Astrocyte (in vitro differentiated cells and primary cell): Measurements from ENCODE around the gene HSPA9. TPM values are rescaled to one million over a fixed set of nuclear protein-coding genes. Genes with fewer than 3 reads are reported as not detected.

Experiments used
- DNase-seq: peaks from one replicate; pipeline ENCODE4 v3.0.0-alpha.2; 2010; ENCODE audit warnings: low read depth
- FAIRE-seq: peaks from 2 replicates; lab custom pipeline; 2011; peaks lifted over from hg19 to GRCh38; lab: Jason Lieb, UNC
- H2AFZ ChIP-seq: 2 replicates; pipeline ENCODE4 v1.6.0; 2012; ENCODE audit warnings: low read depth, low read length, inconsistent platforms
- H3K27ac ChIP-seq: 2 replicates; pipeline ENCODE4 v1.5.1; 2011; ENCODE audit warnings: low read depth, low read length, inconsistent platforms
- H3K27me3 ChIP-seq: 2 replicates; pipeline ENCODE4 v1.6.0; 2011; ENCODE audit warnings: low read length, inconsistent platforms; ENCODE audit not compliant: insufficient read depth
- H3K36me3 ChIP-seq: 2 replicates; pipeline ENCODE4 v1.5.1; 2011; ENCODE audit warnings: low read length, inconsistent platforms; ENCODE audit not compliant: insufficient read depth
- H3K4me1 ChIP-seq: 2 replicates; pipeline ENCODE4 v1.5.1; 2011; ENCODE audit warnings: low read length, inconsistent platforms; ENCODE audit not compliant: insufficient read depth
- H3K4me2 ChIP-seq: 2 replicates; pipeline ENCODE4 v1.6.0; 2012; ENCODE audit warnings: low read length, inconsistent platforms
- H3K4me3 ChIP-seq: 2 replicates; pipeline ENCODE4 v1.5.1; 2011; ENCODE audit warnings: low read depth, mild to moderate bottlenecking, low read length, inconsistent platforms; ENCODE audit not compliant: insufficient read depth
- H3K79me2 ChIP-seq: 2 replicates; pipeline ENCODE4 v1.6.0; 2012; ENCODE audit warnings: mild to moderate bottlenecking, low read length, inconsistent platforms; ENCODE audit not compliant: insufficient read depth
- H3K9ac ChIP-seq: 2 replicates; pipeline ENCODE4 v1.6.0; 2012; ENCODE audit warnings: mild to moderate bottlenecking, low read length, inconsistent platforms
- H3K9me3 ChIP-seq: 2 replicates; pipeline ENCODE4 v1.5.1; 2012; ENCODE audit warnings: low read depth, mild to moderate bottlenecking, low read length, inconsistent platforms; ENCODE audit not compliant: insufficient read depth
- H4K20me1 ChIP-seq: 2 replicates; pipeline ENCODE4 v1.6.0; 2012; ENCODE audit warnings: low read length, inconsistent platforms; ENCODE audit not compliant: insufficient read depth
- H3K27ac Mint-ChIP-seq: one replicate; pipeline ENCODE4 v1.8.0; 2021; ENCODE audit warnings: mild to moderate bottlenecking, mixed read lengths; ENCODE audit not compliant: unreplicated experiment
- H3K27me3 Mint-ChIP-seq: one replicate; pipeline ENCODE4 v1.8.0; 2021; ENCODE audit warnings: low read depth, mixed read lengths; ENCODE audit not compliant: unreplicated experiment
- H3K36me3 Mint-ChIP-seq: one replicate; pipeline ENCODE4 v1.8.0; 2021; ENCODE audit warnings: low read depth, mixed read lengths; ENCODE audit not compliant: unreplicated experiment
- H3K4me1 Mint-ChIP-seq: one replicate; pipeline ENCODE4 v1.8.0; 2021; ENCODE audit warnings: low read depth, mixed read lengths; ENCODE audit not compliant: unreplicated experiment
- H3K4me3 Mint-ChIP-seq: one replicate; pipeline ENCODE4 v1.8.0; 2021; ENCODE audit warnings: mild to moderate bottlenecking, moderate library complexity, mixed read lengths; ENCODE audit not compliant: unreplicated experiment
- H3K9me3 Mint-ChIP-seq: one replicate; pipeline ENCODE4 v1.8.0; 2021; ENCODE audit warnings: mild to moderate bottlenecking, mixed read lengths; ENCODE audit not compliant: unreplicated experiment
- EZH2 ChIP-seq: IDR thresholded peaks from 2 replicates; pipeline ENCODE4 v1.6.1; 2012; ENCODE audit warnings: mild to moderate bottlenecking, low read length, inconsistent platforms; ENCODE audit not compliant: insufficient read depth
- total RNA-seq: library from RNA; stranded (reverse); gene quantifications from 2 replicates; pipeline ENCODE4 v1.2.1, GENCODE V29; 2021
- TF ChIP-seq, protein P1 (sequence below): IDR thresholded peaks from 2 replicates; pipeline ENCODE4 v1.5.1; 2011; ENCODE audit warnings: low read depth, mild to moderate bottlenecking, inconsistent platforms, low read length, moderate library complexity; ENCODE audit not compliant: insufficient read depth

HSPA9 gene
- total RNA-seq, 1 donor from 2014 or later = 266 TPM

DNA sequence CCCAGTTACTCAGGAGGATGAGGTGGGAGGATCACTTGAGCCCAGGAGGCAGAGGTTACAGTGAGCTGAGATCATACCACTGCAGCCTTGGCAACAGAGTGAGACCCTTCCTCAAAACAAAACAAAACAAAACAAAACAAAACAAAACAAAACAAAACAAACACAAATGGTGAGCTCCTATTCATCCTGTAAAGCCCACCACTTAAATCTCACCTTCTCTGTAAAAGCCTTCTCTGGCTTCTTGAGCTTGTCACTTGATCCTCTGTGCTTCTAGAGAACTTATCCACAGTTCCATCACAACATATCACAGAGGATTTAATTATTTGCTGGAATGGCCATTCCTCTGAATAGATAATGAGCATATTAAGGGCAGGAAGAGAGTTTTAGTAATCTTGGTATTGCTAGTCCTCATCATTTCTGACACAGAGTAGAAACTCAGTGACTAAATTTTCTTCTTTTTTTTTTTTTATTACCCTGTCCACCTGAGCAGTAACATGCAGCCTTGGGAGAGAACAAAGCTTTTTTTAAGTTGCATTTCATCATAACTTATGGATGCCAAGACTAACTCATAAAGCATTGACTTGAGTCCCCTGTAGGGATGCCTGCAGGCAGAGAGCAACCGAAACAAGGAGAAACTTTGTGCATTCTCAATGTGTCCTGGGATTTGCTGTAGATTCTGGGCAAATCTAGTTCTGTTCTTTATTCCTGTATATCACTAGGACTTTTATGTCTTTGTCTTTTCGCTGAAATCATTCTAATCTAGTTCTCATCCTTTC is 13.0 kb upstream of the HSPA9 start:
- H3K79me2 ChIP-seq = no peaks in the 10 kb centered on the region
- no peak overlapping the region for H3K4me2 ChIP-seq
- no peaks in the 10 kb centered on the region for H3K36me3 Mint-ChIP-seq
- no peak for TF ChIP-seq EZH2
- TF ChIP-seq, protein P1, sequence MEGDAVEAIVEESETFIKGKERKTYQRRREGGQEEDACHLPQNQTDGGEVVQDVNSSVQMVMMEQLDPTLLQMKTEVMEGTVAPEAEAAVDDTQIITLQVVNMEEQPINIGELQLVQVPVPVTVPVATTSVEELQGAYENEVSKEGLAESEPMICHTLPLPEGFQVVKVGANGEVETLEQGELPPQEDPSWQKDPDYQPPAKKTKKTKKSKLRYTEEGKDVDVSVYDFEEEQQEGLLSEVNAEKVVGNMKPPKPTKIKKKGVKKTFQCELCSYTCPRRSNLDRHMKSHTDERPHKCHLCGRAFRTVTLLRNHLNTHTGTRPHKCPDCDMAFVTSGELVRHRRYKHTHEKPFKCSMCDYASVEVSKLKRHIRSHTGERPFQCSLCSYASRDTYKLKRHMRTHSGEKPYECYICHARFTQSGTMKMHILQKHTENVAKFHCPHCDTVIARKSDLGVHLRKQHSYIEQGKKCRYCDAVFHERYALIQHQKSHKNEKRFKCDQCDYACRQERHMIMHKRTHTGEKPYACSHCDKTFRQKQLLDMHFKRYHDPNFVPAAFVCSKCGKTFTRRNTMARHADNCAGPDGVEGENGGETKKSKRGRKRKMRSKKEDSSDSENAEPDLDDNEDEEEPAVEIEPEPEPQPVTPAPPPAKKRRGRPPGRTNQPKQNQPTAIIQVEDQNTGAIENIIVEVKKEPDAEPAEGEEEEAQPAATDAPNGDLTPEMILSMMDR = no peak
- H3K4me3 ChIP-seq = no peak overlapping the region
- no peak overlapping the region for H2AFZ ChIP-seq
- peaks cover 20% of the 10 kb centered on the region for H3K27me3 Mint-ChIP-seq
- H3K9me3 Mint-ChIP-seq = peaks cover 5% of the 10 kb centered on the region
- H3K4me1 ChIP-seq = no peaks in the 10 kb centered on the region
- H3K27ac Mint-ChIP-seq = no peak overlapping the region
- no peaks in the 10 kb centered on the region for H4K20me1 ChIP-seq
- peaks cover 8% of the 10 kb centered on the region for H3K27me3 ChIP-seq
- H3K27ac ChIP-seq = no peak overlapping the region
- H3K36me3 ChIP-seq = no peaks in the 10 kb centered on the region
- no peak overlapping the region for H3K9ac ChIP-seq
- no peak overlapping the region for H3K4me3 Mint-ChIP-seq
- H3K9me3 ChIP-seq = no peaks in the 10 kb centered on the region
- no peak for FAIRE-seq
- no peaks in the 10 kb centered on the region for H3K4me1 Mint-ChIP-seq
- no peak for DNase-seq

DNA sequence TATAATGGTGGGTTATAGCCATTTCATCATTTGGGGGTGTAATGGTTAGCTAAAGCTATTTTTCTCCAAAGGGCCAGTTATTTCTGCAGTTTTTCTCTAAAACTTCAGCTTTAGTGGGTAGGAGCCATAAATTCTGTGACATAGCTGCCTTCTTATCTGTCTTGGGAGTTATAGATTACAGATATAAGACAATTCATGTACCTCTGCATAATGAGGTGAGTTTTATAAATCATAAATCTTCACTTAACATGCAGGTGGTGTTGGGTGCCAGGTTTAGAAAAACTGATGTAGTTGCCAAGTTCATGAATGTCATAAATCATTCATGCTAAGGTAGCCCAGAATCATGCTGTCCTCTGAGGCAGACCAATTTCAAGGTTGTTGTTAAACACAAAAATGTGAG is 10.0 kb upstream of the HSPA9 start:
- no peak overlapping the region for H3K9ac ChIP-seq
- no peaks in the 10 kb centered on the region for H3K9me3 ChIP-seq
- no peaks in the 10 kb centered on the region for H3K36me3 Mint-ChIP-seq
- H3K27ac Mint-ChIP-seq = no peak overlapping the region
- H3K4me3 ChIP-seq = no peak overlapping the region
- TF ChIP-seq, protein P1 = no peak
- no peak for TF ChIP-seq EZH2
- no peaks in the 10 kb centered on the region for H3K36me3 ChIP-seq
- DNase-seq (no peak), FAIRE-seq (no peak)
- peaks cover 3% of the 10 kb centered on the region for H3K9me3 Mint-ChIP-seq
- H4K20me1 ChIP-seq = no peaks in the 10 kb centered on the region
- peaks cover 8% of the 10 kb centered on the region for H3K27me3 ChIP-seq
- no peak overlapping the region for H2AFZ ChIP-seq
- no peaks in the 10 kb centered on the region for H3K4me1 Mint-ChIP-seq
- no peak overlapping the region for H3K27ac ChIP-seq
- H3K4me2 ChIP-seq = no peak overlapping the region
- peaks cover 9% of the 10 kb centered on the region for H3K27me3 Mint-ChIP-seq
- H3K4me1 ChIP-seq = no peaks in the 10 kb centered on the region
- no peak overlapping the region for H3K4me3 Mint-ChIP-seq
- H3K79me2 ChIP-seq = no peaks in the 10 kb centered on the region
